Measurements from ENCODE around the gene GLCCI1.
A peak's percentile ranks its signal among the peaks of the same experiment; 100 is the strongest.

The GLCCI1 gene

DNA sequence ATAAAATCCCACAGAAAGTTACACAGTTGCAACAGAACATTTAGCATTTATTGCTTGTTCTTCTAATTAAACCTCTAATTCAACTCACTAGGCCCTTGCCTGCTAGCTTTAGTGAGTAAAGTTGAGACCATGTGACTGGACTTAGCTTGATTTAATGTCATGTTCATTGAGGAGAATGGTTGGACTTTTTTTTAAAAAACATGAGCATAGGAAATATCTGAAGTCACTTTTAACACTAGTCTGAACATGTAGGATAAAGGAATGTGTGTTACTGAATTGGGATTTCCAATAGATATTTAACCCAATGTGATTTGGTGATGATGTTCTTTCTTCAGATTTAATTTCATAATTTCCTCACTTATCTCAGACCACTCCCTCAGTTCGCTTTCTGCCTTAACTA lies 24.6 kb upstream of the GLCCI1 start:
- TF ChIP-seq, protein P1, sequence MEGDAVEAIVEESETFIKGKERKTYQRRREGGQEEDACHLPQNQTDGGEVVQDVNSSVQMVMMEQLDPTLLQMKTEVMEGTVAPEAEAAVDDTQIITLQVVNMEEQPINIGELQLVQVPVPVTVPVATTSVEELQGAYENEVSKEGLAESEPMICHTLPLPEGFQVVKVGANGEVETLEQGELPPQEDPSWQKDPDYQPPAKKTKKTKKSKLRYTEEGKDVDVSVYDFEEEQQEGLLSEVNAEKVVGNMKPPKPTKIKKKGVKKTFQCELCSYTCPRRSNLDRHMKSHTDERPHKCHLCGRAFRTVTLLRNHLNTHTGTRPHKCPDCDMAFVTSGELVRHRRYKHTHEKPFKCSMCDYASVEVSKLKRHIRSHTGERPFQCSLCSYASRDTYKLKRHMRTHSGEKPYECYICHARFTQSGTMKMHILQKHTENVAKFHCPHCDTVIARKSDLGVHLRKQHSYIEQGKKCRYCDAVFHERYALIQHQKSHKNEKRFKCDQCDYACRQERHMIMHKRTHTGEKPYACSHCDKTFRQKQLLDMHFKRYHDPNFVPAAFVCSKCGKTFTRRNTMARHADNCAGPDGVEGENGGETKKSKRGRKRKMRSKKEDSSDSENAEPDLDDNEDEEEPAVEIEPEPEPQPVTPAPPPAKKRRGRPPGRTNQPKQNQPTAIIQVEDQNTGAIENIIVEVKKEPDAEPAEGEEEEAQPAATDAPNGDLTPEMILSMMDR (IDR thresholded peaks at IDR 0.05; ENCODE audit: borderline replicate concordance, insufficient read depth, low read depth, low read length): no peak
- no peak overlapping the region for H3K4me3 ChIP-seq (ENCODE audit: low read depth, low read length)

DNA sequence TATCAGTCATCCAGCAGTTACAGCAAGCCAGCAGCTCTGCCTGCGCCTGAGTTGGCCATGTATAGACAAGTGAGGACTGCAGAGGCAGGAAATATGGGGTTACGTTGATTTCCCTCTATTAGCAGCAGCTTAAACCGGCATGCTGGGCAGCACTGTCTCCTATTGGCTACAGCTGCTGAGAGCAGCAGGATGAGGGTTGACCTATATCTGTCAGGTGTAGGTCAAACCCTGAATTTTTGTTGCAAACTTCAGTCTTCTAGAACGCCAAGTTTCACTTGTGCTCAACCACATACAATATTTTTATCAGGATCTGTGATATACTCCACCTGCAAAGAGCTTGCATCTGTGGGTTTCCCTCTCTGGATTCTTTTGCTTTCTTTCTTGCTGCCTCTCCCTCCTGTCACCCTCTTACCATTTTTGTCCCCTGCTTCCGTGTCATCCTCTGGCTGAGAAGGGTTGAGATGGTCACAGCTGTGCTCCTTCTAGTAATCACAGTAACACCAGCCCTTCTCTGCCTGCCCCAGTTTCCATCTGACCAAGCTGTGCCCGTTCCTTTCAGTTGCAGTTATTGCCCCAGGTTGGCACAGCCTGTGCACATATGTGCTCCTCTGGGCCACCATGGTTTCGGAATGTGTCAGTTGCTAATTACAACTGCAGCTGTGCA lies 23.8 kb upstream of the GLCCI1 start:
- TF ChIP-seq, protein P1 (IDR thresholded peaks at IDR 0.05; ENCODE audit: borderline replicate concordance, insufficient read depth, low read depth, low read length): no peak
- peak overlapping the region; percentile 31 for H3K4me3 ChIP-seq (ENCODE audit: low read depth, low read length)

DNA sequence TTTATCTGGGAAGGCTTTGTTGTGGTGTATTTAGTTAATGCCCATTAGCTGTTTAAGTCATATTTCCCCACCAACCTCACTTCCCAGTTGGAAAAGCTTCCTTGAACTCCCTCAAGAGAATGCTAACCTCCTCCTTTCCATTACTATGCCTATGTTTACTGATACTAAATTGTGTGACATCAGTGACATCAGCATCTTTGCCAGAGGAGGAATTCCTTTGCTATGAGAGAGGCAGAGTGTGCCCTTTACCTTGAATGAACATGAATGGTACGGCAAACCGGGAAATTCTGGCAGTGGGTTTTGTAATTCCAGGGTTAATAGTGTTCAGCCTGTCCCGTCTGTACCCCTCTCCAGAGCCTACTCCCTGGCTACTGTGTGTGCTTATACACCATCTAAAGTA lies 22.1 kb upstream of the GLCCI1 start:
- no peak overlapping the region for H3K4me3 ChIP-seq (ENCODE audit: low read depth, low read length)
- TF ChIP-seq, protein P1 (IDR thresholded peaks at IDR 0.05; ENCODE audit: borderline replicate concordance, insufficient read depth, low read depth, low read length): no peak

DNA sequence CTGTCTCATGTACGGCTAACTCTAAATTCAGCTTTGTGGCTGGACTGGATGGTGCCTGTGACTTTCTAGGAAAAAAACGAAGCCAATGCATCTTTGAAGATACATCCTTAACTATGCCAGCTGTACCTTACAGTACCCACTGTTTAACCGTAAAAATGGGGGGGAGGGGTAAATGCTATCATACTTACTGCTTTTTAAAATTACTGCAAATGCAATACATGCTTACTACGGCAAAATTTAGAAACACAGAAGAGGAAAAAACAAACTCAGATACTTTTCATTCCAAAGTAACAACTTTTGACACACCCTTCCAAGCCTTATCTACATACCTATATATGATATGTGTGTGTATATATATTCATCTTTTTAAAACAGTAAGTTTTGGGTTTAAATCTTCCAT lies 20.4 kb upstream of the GLCCI1 start:
- H3K4me3 ChIP-seq (ENCODE audit: low read depth, low read length): no peak overlapping the region
- TF ChIP-seq, protein P1 (IDR thresholded peaks at IDR 0.05; ENCODE audit: borderline replicate concordance, insufficient read depth, low read depth, low read length): no peak

DNA sequence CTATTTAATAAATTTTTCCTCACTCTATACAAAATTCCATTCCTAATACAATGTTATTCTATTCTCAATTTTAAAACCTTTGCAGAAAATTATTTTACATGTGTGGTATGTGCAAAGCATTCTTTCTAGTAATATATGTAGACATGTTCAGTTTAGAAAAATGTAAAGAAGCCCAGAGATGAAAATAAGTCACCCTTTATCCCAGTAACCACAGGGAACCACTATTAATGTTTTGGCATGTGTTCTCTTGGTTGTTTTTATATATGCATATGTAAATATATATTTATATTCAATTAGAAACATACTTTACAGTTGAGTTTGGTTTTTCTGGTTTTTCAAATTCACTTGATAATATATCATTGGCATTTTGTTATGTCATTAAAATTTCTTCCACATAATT lies 14.8 kb upstream of the GLCCI1 start:
- no peak overlapping the region for H3K4me3 ChIP-seq (ENCODE audit: low read depth, low read length)
- TF ChIP-seq, protein P1 (IDR thresholded peaks at IDR 0.05; ENCODE audit: borderline replicate concordance, insufficient read depth, low read depth, low read length): no peak

DNA sequence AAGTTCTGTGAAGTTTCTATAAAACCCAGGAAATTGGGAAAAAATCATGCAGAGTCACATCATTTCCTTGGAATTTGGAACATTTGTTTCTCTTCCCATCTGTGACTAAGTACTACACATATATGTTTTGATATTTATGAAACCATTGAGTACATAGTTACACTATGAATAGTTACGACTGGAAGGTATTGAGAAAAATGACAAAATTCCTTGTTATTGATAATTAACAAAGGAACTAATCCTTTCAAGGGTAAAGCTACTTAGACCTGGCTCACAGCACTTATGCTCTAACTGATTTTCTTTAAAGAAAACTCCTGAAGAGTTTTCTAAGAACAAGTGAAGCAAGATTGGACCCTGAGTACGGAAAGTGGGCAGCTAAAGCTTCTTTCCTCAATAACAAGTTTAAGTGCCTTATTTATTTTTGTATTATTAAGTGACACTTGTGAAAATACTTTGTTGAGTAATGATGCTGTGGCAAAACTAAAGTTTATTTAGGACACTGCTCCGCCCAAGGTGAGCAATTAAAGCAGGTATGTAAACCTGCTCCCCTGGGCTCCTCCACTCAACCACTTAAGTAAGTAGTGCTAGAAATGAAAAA lies 12.0 kb upstream of the GLCCI1 start:
- TF ChIP-seq, protein P1 (IDR thresholded peaks at IDR 0.05; ENCODE audit: borderline replicate concordance, insufficient read depth, low read depth, low read length): no peak
- no peak overlapping the region for H3K4me3 ChIP-seq (ENCODE audit: low read depth, low read length)

DNA sequence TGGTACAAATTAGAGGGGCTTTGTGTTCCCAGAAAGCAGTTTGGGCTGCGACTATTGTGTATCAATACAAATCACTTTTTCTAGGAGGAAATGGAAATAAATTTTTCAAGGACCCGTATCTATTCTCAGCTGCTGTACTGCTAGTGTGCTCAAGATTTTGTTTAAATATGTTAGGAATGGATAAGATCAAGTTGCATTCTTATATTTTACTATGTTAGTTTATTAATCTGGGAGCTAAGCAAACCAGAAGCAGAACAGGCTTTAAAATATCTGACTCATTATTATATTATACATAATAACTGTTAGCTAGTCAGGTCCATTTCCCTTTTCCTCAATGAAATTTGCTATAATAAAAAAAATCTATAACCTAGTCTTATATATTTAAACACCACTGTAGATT lies 11.1 kb upstream of the GLCCI1 start:
- no peak overlapping the region for H3K4me3 ChIP-seq (ENCODE audit: low read depth, low read length)
- TF ChIP-seq, protein P1 (IDR thresholded peaks at IDR 0.05; ENCODE audit: borderline replicate concordance, insufficient read depth, low read depth, low read length): no peak
